Esophagus squamous epithelium (tissue), 5 donors: Measurements from ENCODE around the gene KRT16. TPM values are rescaled to one million over a fixed set of nuclear protein-coding genes. Genes with fewer than 3 reads are reported as not detected.
"Not testable (repeated sequence)": the region's sequence is repeated elsewhere in the genome, so short reads cannot be mapped to it uniquely, and the experiment has no call there.

Source experiments
- DNase-seq: peaks from one replicate; lab custom pipeline; 2025; lab: John Stamatoyannopoulos, UW
- H3K27ac ChIP-seq, 4 donors: fragments of 200-600 bp; sonication (generic); one replicate each; pipeline ENCODE4 v1.5.1; 2016 to 2019; ENCODE audit warnings: mild to moderate bottlenecking in 1 of 4
- H3K27me3 ChIP-seq, 4 donors: fragments of 200-600 bp; sonication (generic); 1 replicate in 3 of 4; 2 replicates in 1 of 4; pipeline versions ENCODE4 v1.5.1 to v1.6.0; 2017 to 2021; ENCODE audit warnings: antibody characterized with exemption in 1 of 4
- H3K36me3 ChIP-seq, 3 donors: fragments of 200-600 bp; sonication (generic); one replicate each; pipeline ENCODE4 v1.5.1; 2016 to 2019
- H3K4me1 ChIP-seq, 3 donors: fragments of 200-600 bp; sonication (generic); one replicate each; pipeline ENCODE4 v1.5.1; 2017 to 2019
- H3K4me3 ChIP-seq, 4 donors: fragments of 200-600 bp; sonication (generic); 1 replicate in 3 of 4; 2 replicates in 1 of 4; pipeline ENCODE4 v1.5.1; 2016 to 2019; ENCODE audit warnings: mild to moderate bottlenecking in 2 of 4, moderate library complexity in 1 of 4
- H3K9me3 ChIP-seq, 3 donors: fragments of 200-600 bp; sonication (generic); one replicate each; pipeline ENCODE4 v1.5.1; 2016 to 2019
- POLR2A ChIP-seq, 4 donors: fragments of 450-650 bp; IDR thresholded peaks; one replicate each; pipeline ENCODE4 v1.6.1; 2017; ENCODE audit warnings: antibody characterized with exemption in 4 of 4, mild to moderate bottlenecking in 4 of 4, moderate library complexity in 3 of 4
- WGBS, 2 donors: methylation state at CpG; one replicate each; pipeline ENCODE4 v1.1.5; 2018; 5-methylcytosine and 5-hydroxymethylcytosine counted together
- intact Hi-C: fragments of 100-400 bp; cut with DNase I; formaldehyde crosslinking; loops from one replicate; pipeline ENCODE4 v1.15.0; 2022
- total RNA-seq, 4 donors: library from RNA; depleted of rRNA; stranded (reverse); fragments of >200 nt; gene quantifications; one replicate each; pipeline ENCODE4 v1.1.0, GENCODE V29; 2016
- TF ChIP-seq, protein P1 (sequence below), 6 experiments: fragments of 450-650 bp in 4 of 6; fragments of 200-600 bp in 2 of 6; sonication (generic) in 2 of 6; IDR thresholded peaks; one replicate each; pipeline ENCODE4 v1.5.1; 2016 to 2019; ENCODE audit warnings: antibody characterized with exemption in 6 of 6, mild to moderate bottlenecking in 4 of 6, moderate library complexity in 4 of 6
- donor health status: DM: yes; HTN: yes; CAD: no.

The KRT16 gene
- 1,000 to 10,000 TPM in 2 of 4 donors, 100 to 1,000 TPM in 2; 156 to 6,712 (median 1,275) TPM for total RNA-seq

DNA sequence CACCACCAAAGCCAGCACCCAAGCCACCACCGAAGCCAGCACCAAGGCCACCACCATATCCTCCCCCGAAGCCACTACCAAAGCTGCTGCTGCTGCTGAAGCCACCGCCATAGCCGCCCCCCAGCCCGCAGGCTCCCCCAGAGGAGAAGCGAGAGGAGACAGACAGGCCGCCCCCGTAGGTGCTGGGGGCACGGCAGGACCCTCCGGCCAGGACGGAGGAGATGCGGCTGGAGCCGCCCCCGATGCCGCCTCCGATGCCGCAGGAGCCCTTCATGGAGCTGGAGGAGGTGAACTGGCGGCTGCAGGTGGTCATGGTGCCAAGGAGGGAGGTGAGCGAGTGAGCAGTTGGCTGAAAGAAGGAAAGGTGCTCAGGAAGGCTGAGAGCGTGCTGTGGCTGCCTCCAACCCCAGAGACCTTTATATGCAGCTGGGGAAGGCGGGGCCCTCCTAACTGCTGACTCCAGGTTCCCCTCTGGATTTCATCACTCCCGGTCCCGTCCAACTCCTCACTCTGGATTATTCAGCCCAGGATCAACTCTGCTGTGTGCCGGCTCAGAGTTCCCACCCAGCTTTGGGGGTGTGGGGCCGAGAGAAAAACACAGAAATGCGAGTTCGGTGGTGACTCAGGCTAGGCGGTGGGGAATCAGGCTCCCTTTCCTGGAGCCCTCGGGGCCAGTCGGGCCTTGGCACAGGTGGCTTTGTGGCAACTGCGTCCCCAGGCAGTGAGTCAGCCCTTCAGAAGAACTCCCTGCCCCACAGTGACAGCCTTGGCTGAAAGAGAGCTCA, at the start of gene KRT16:
Gene KRT16 (minus strand): TSS at position 392 of the 785 bp plus-strand sequence. CDS start 79 bp downstream, at position 313.
- DNase-seq, intact Hi-C loops, H3K36me3 ChIP-seq, H3K9me3 ChIP-seq: not testable (repeated sequence)
- WGBS, 2 donors: 32 to 89% methylated on average over 3 to 8 of the region's 31 CpGs
- H3K4me3 ChIP-seq: peak within 1 kb of the TSS in 2 of 4 donors; percentile 22 to 37
- peak within 1 kb of the TSS; percentile 20 to 67 (median 49) for H3K27ac ChIP-seq
- H3K27me3 ChIP-seq: peaks cover 0 to 68% (median 0%) of the 10 kb centered on the region in 4 donors
- peaks cover 8 to 24% (median 10%) of the 10 kb centered on the region in 3 donors for H3K4me1 ChIP-seq

DNA sequence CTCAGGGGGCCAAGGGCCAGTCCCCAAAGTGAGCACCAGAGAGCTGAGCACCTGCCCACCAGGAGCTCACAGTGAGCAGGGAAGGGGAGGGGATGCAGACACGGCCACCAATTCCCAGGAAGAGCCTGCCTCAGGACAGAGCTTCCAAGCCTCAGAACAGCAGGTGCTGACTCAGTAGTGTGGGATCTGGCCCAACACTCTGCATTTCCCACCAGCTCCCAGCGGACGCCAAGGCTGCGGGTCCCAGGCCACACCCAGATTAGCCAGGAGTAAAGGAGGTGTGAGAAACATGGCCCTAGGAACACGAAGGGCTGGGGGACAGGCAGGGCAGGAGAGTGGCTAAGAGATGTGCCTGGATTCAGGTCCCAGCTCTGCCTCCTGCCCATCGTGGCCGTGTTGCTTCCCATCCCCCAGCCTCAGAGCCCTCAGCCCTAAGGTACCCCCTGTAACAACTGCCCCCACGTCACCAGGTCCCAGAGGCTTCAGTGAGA, 47.7 kb upstream of the KRT16 start:
- Histone ChIP-seq H3K27me3 (no peaks in the 10 kb centered on the region), H3K4me1 (peaks cover 39 to 100% (median 42%) of the 10 kb centered on the region in 3 donors), H3K36me3 (no peaks in the 10 kb centered on the region), H3K9me3 (no peaks in the 10 kb centered on the region), H3K4me3 (no peak overlapping the region), H3K27ac (peak overlapping the region; percentile 95 to 98 (median 97))
- TF ChIP-seq, protein P1, sequence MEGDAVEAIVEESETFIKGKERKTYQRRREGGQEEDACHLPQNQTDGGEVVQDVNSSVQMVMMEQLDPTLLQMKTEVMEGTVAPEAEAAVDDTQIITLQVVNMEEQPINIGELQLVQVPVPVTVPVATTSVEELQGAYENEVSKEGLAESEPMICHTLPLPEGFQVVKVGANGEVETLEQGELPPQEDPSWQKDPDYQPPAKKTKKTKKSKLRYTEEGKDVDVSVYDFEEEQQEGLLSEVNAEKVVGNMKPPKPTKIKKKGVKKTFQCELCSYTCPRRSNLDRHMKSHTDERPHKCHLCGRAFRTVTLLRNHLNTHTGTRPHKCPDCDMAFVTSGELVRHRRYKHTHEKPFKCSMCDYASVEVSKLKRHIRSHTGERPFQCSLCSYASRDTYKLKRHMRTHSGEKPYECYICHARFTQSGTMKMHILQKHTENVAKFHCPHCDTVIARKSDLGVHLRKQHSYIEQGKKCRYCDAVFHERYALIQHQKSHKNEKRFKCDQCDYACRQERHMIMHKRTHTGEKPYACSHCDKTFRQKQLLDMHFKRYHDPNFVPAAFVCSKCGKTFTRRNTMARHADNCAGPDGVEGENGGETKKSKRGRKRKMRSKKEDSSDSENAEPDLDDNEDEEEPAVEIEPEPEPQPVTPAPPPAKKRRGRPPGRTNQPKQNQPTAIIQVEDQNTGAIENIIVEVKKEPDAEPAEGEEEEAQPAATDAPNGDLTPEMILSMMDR (IDR thresholded peaks at IDR 0.05): no peak
- TF ChIP-seq POLR2A (IDR thresholded peaks at IDR 0.05): no peak
- 45 to 86% methylated on average over 1 to 4 of the region's 8 CpGs for WGBS, 2 donors
- intact Hi-C loops: loop anchor here (5.0 to 10.0 kb wide), 2 partner anchors 113 to 855 kb away; no protein-coding TSS in a partner anchor
- no peak for DNase-seq

DNA sequence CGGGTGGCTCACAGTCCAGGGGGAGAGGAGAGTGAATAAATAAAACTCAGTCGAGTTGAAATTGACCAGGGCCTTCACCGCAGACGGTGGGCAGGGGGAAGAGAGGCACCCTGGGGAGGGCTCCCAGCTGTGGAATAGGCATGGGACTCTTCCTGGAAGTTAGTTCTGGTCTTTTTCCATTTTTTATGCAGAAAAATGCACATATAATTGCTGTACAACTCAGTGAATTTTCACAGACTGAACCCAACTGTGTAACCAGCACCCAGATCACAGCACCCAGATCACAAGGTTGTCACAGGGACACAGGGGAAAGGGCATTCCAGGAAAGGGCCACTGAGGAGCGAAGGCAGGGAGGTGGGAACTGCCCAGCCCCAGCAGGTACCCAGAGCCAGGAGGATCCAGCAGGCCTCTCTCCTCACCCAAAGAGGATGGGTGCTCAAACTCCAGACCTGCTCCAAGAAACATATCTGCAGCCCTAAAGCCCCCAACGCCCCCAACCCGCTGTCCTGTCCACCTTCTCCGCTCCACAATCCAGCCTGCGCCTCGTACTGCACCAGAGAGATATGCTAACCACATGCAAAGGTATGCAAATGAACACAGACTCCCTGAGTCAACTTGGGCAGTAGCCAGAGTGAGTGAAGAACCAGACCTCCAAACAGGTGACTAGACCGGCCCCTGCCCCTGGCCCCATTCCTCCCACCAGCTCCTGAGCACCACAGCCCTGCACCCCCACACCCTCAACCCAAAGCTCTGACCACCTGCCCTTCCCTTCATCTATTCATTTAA, 47.1 kb upstream of the KRT16 start:
- TF ChIP-seq, protein P1 (IDR thresholded peaks at IDR 0.05): no peak
- TF ChIP-seq POLR2A (IDR thresholded peaks at IDR 0.05): no peak
- Histone ChIP-seq H3K4me3 (no peak overlapping the region), H3K27ac (peak overlapping the region; percentile 95 to 98 (median 97)), H3K4me1 (peaks cover 43 to 100% (median 49%) of the 10 kb centered on the region in 3 donors), H3K9me3 (no peaks in the 10 kb centered on the region), H3K36me3 (no peaks in the 10 kb centered on the region), H3K27me3 (no peaks in the 10 kb centered on the region)
- 52 to 75% methylated on average over 7 to 10 of the region's 11 CpGs for whole genome bisulfite sequencing, 2 donors
- DNase-seq: no peak
- intact Hi-C loops: loop anchor here (5.0 to 10.0 kb wide), 2 partner anchors 112 to 855 kb away; no protein-coding TSS in a partner anchor

DNA sequence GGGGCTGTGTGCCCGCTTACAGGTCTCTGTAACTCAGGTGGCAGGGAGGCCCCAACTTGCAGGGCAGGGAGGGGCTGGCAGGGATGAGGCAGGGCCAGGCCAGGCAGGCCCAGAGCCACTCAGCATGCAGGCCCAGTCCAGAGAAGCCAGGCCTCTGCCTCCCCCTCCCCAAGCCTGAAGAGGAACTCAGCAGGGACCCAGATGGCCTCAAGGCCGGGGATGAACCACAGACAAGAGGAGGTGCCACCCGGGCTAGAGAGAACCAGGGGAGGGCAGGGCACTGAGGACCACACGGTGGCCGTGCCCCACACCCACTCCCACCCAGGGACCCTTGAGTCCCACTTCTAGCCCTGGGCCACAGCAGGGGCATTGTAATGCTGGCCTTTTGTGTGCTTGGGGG, 46.3 kb upstream of the KRT16 start:
- TF ChIP-seq, protein P1 (IDR thresholded peaks at IDR 0.05): no peak
- no peak for TF ChIP-seq POLR2A (IDR thresholded peaks at IDR 0.05)
- H3K4me1 ChIP-seq: peaks cover 41 to 98% (median 49%) of the 10 kb centered on the region in 3 donors

DNA sequence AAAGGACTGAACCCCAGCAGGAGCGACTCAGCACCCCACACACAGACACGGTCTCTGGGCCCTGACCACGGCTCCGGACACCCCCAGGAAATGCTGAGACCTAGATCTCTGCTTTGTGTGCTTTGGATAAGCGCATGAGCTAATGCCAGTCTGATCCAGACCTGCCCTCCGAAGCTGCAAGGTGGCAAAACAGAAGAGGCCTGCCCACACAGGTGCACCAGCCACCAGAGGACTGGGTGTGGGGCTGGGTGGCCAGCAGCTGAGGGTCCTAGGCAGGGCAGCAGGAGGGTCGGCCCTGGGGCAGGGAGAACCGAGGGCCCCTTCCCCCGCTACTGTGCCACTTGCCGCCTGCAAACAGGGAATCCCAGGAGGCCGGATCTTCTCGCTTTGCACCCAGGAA, 45.4 kb upstream of the KRT16 start:
- Histone ChIP-seq H3K4me1 (peaks cover 44 to 98% (median 58%) of the 10 kb centered on the region in 3 donors), H3K9me3 (no peaks in the 10 kb centered on the region), H3K27me3 (no peaks in the 10 kb centered on the region), H3K4me3 (no peak overlapping the region), H3K27ac (peak overlapping the region; percentile 95 to 98 (median 97)), H3K36me3 (no peaks in the 10 kb centered on the region)
- 47% methylated on average over 7 of the region's 12 CpGs; no CpG with 5 or more reads in 1 of the 2 donors for WGBS, 2 donors
- no peak for DNase-seq
- intact Hi-C loops: no loop called here
- no peak for TF ChIP-seq POLR2A (IDR thresholded peaks at IDR 0.05)
- TF ChIP-seq, protein P1 (IDR thresholded peaks at IDR 0.05): no peak

More for the DNA sequence above, 46.3 kb upstream of the KRT16 start:
- no peak for DNase-seq
- 20 to 40% methylated on average over 1 to 4 of the region's 5 CpGs for WGBS, 2 donors
- Histone ChIP-seq H3K27me3 (no peaks in the 10 kb centered on the region), H3K4me3 (no peak overlapping the region), H3K36me3 (no peaks in the 10 kb centered on the region), H3K9me3 (no peaks in the 10 kb centered on the region), H3K27ac (peak overlapping the region; percentile 95 to 98 (median 97))
- intact Hi-C loops: no loop called here
